Ishikawa (cell line): ENCODE data around the gene MESD.

ENCODE experiments used
- CEBPB ChIP-seq: IDR thresholded peaks from 2 replicates; pipeline ENCODE4 v1.6.1; 2012
- CREB1 ChIP-seq: IDR thresholded peaks from 2 replicates; pipeline ENCODE4 v1.6.1; 2012; ENCODE audit warnings: low read depth
- NFIC ChIP-seq: IDR thresholded peaks from 2 replicates; pipeline ENCODE4 v1.6.1; 2012

DNA sequence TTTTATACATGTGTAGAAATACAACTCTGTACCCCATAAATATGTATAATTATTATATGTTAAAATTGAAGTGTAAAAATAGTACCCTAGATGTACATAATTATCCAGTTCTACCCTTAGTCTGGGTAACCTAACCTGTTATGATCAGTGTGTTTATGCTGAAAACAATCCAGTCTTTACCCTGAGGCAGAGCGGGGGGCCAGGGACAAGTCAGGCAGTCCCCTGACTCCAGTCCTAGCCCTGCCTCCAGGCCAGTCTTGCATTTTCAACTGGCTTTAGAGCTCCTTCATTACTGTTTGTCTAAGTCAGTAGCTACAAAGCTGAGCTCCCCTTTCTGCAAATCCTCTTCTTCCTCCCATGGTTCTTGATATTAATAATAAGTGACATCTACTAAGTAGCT is 3.1 kb downstream of the MESD start:
- no peak for TF ChIP-seq CEBPB
- no peak for TF ChIP-seq NFIC
- TF ChIP-seq CREB1 = no peak
